Uterus (tissue), 4 donors: Measurements from ENCODE around the gene NCOA3. TPM values are rescaled to one million over a fixed set of nuclear protein-coding genes. Genes with fewer than 3 reads are reported as not detected.

Source experiments
- DNase-seq, 2 donors: peaks; one replicate each; pipeline ENCODE4 v3.0.0-alpha.2; 2019 to 2020
- H3K27ac ChIP-seq, 2 donors: fragments of 200-600 bp; sonication (generic); 1 replicate in 1 of 2; 2 replicates in 1 of 2; pipeline ENCODE4 v1.5.1; 2016 to 2018
- H3K27me3 ChIP-seq, 2 donors: fragments of 200-600 bp; sonication (generic); one replicate each; pipeline ENCODE4 v1.5.1; 2018 to 2019; ENCODE audit warnings: control low read depth in 1 of 2
- H3K36me3 ChIP-seq, 2 donors: fragments of 200-600 bp; sonication (generic); one replicate each; pipeline ENCODE4 v1.5.1; 2019; ENCODE audit warnings: control low read depth in 1 of 2
- H3K4me1 ChIP-seq, 2 donors: fragments of 200-600 bp; sonication (generic); one replicate each; pipeline ENCODE4 v1.5.1; 2018 to 2019; ENCODE audit warnings: control low read depth in 1 of 2
- H3K4me3 ChIP-seq, 2 donors: fragments of 200-600 bp; sonication (generic); 1 replicate in 1 of 2; 2 replicates in 1 of 2; pipeline ENCODE4 v1.5.1; 2018 to 2019; ENCODE audit warnings: mild to moderate bottlenecking in 1 of 2
- H3K9me3 ChIP-seq, 2 donors: fragments of 200-600 bp; sonication (generic); one replicate each; pipeline ENCODE4 v1.5.1; 2019; ENCODE audit warnings: control low read depth in 1 of 2
- CTCF ChIP-seq, 4 experiments: fragments of 200-600 bp in 2 of 4; fragments of 450-650 bp in 2 of 4; sonication (generic) in 2 of 4; IDR thresholded peaks; one replicate each; pipeline ENCODE4 v1.5.1; 2016 to 2019; ENCODE audit warnings: antibody characterized with exemption in 4 of 4, mild to moderate bottlenecking in 2 of 4, moderate library complexity in 1 of 4
- POLR2A ChIP-seq, 2 donors: fragments of 450-650 bp; IDR thresholded peaks; one replicate each; pipeline ENCODE4 v1.6.1; 2016; ENCODE audit warnings: antibody characterized with exemption in 2 of 2, mild to moderate bottlenecking in 1 of 2, moderate library complexity in 1 of 2
- intact Hi-C: fragments of 100-400 bp; cut with DNase I; formaldehyde crosslinking; loops from one replicate; pipeline ENCODE4 v1.15.1; 2023; ENCODE audit warnings: low total_unique reads
- total RNA-seq, 4 donors: library from RNA; depleted of rRNA in 3 of 4; stranded (reverse); fragments of >200 nt in 3 of 4; gene quantifications; one replicate each; pipeline versions ENCODE4 v1.1.0 to v1.2.4, GENCODE V29; 2014 to 2023
- donor health status: DM: yes; HTN: yes; CAD: no.

Gene NCOA3
- total RNA-seq, 4 donors from 2014 or later: 27.9 to 59.2 (median 44.2) TPM

- H3K4me3 ChIP-seq: no peak overlapping the region
- H3K36me3 ChIP-seq: no peaks in the 10 kb centered on the region
- H3K4me1 ChIP-seq: no peaks in the 10 kb centered on the region
These were observed 32.7 kb downstream of the NCOA3 start for GRCh38 chr20:47534405-47534804.

GRCh38 chr20:47535088-47535487 is 33.4 kb downstream of the NCOA3 start:
- TF ChIP-seq CTCF (IDR thresholded peaks at IDR 0.05): no peak
- Histone ChIP-seq H3K4me1 (no peaks in the 10 kb centered on the region), H3K4me3 (no peak overlapping the region), H3K36me3 (no peaks in the 10 kb centered on the region), H3K9me3 (no peaks in the 10 kb centered on the region), H3K27me3 (no peaks in the 10 kb centered on the region), H3K27ac (no peak overlapping the region)
- no peak for DNase-seq
- intact Hi-C loops: no loop called here

More at GRCh38 chr20:47534405-47534804, 32.7 kb downstream of the NCOA3 start:
- no peak for TF ChIP-seq POLR2A (IDR thresholded peaks at IDR 0.05)
- TF ChIP-seq CTCF (IDR thresholded peaks at IDR 0.05): no peak
- intact Hi-C loops: no loop called here
- no peak for DNase-seq
- Histone ChIP-seq H3K27me3 (no peaks in the 10 kb centered on the region), H3K9me3 (no peaks in the 10 kb centered on the region), H3K27ac (no peak overlapping the region)

GRCh38 chr20:47535994-47536393 is 34.3 kb downstream of the NCOA3 start:
- H3K9me3 ChIP-seq: no peaks in the 10 kb centered on the region
- TF ChIP-seq POLR2A (IDR thresholded peaks at IDR 0.05): no peak
- no peak for TF ChIP-seq CTCF (IDR thresholded peaks at IDR 0.05)
- no peaks in the 10 kb centered on the region for H3K4me1 ChIP-seq
- no peaks in the 10 kb centered on the region for H3K36me3 ChIP-seq
- DNase-seq: no peak
- H3K4me3 ChIP-seq: no peak overlapping the region
- intact Hi-C loops: no loop called here
- no peak overlapping the region for H3K27ac ChIP-seq
- H3K27me3 ChIP-seq: no peaks in the 10 kb centered on the region

GRCh38 chr20:47540443-47541354 is 39.0 kb downstream of the NCOA3 start:
- no peak for DNase-seq
- TF ChIP-seq POLR2A (IDR thresholded peaks at IDR 0.05): no peak
- Histone ChIP-seq H3K4me3 (no peak overlapping the region), H3K9me3 (no peaks in the 10 kb centered on the region), H3K4me1 (no peaks in the 10 kb centered on the region), H3K27ac (peak overlapping the region in 1 of 2 donors; percentile 4), H3K27me3 (no peaks in the 10 kb centered on the region), H3K36me3 (no peaks in the 10 kb centered on the region)
- intact Hi-C loops: no loop called here

- TF ChIP-seq CTCF (IDR thresholded peaks at IDR 0.05) (no peak), POLR2A (IDR thresholded peaks at IDR 0.05) (no peak)
- Histone ChIP-seq H3K4me3 (no peak overlapping the region), H3K27ac (no peak overlapping the region), H3K9me3 (no peaks in the 10 kb centered on the region), H3K36me3 (no peaks in the 10 kb centered on the region), H3K4me1 (no peaks in the 10 kb centered on the region), H3K27me3 (no peaks in the 10 kb centered on the region)
- intact Hi-C loops: no loop called here
- DNase-seq: no peak
These were observed 39.8 kb downstream of the NCOA3 start for GRCh38 chr20:47541355-47541922.
